GM23338 (cell line): ENCODE results near the gene C2orf78.

ENCODE experiments used
- CTCF ChIP-seq, 2 experiments: fragments of 200-600 bp in 1 of 2; sonication (generic) in 1 of 2; conservative IDR thresholded peaks; 2 replicates each; pipeline versions ENCODE4 v1.5.1 to v1.6.1; 2016 to 2017; ENCODE audit warnings: antibody characterized with exemption in 2 of 2, low read depth in 2 of 2, mild to moderate bottlenecking in 2 of 2, moderate library complexity in 1 of 2
- EZH2 ChIP-seq: fragments of 200-600 bp; sonication (generic); IDR thresholded peaks from one replicate; pipeline ENCODE4 v1.8.0; 2017; ENCODE audit warnings: antibody characterized with exemption, mild to moderate bottlenecking, low read depth; ENCODE audit not compliant: unreplicated experiment
- EZH2phosphoT487 ChIP-seq: fragments of 200-600 bp; sonication (generic); IDR thresholded peaks from one replicate; pipeline ENCODE4 v1.8.1; 2018; ENCODE audit warnings: antibody characterized with exemption; ENCODE audit not compliant: unreplicated experiment
- JUNB ChIP-seq: IDR thresholded peaks from one replicate; pipeline ENCODE4 v1.6.1; 2016; ENCODE audit warnings: antibody characterized with exemption; ENCODE audit not compliant: unreplicated experiment
- TF ChIP-seq, protein P1 (sequence below): fragments of 250-450 bp; sonication (Bioruptor Pico); IDR thresholded peaks from 2 replicates; pipeline ENCODE4 v1.5.0; 2020; ENCODE audit warnings: mild to moderate bottlenecking, moderate library complexity

DNA sequence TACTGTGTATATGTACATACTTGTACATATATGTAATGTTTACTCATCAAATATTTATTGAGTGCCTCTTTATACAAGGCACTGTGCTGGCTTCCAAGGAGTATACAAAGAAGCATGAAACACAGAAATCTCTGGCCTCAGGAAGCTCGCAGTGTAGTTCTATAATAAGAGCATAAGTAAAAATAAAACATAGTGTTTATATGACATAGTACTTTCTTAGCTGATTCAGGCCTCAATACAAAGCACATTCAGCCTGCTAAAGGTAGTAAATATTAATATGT, 58.7 kb downstream of the C2orf78 start:
- TF ChIP-seq EZH2phosphoT487 (no peak), JUNB (no peak), CTCF (conservative IDR thresholded peaks at IDR 0.05; ENCODE audit: low read depth in 2 of 2) (no peak), EZH2 (no peak)
- TF ChIP-seq, protein P1, sequence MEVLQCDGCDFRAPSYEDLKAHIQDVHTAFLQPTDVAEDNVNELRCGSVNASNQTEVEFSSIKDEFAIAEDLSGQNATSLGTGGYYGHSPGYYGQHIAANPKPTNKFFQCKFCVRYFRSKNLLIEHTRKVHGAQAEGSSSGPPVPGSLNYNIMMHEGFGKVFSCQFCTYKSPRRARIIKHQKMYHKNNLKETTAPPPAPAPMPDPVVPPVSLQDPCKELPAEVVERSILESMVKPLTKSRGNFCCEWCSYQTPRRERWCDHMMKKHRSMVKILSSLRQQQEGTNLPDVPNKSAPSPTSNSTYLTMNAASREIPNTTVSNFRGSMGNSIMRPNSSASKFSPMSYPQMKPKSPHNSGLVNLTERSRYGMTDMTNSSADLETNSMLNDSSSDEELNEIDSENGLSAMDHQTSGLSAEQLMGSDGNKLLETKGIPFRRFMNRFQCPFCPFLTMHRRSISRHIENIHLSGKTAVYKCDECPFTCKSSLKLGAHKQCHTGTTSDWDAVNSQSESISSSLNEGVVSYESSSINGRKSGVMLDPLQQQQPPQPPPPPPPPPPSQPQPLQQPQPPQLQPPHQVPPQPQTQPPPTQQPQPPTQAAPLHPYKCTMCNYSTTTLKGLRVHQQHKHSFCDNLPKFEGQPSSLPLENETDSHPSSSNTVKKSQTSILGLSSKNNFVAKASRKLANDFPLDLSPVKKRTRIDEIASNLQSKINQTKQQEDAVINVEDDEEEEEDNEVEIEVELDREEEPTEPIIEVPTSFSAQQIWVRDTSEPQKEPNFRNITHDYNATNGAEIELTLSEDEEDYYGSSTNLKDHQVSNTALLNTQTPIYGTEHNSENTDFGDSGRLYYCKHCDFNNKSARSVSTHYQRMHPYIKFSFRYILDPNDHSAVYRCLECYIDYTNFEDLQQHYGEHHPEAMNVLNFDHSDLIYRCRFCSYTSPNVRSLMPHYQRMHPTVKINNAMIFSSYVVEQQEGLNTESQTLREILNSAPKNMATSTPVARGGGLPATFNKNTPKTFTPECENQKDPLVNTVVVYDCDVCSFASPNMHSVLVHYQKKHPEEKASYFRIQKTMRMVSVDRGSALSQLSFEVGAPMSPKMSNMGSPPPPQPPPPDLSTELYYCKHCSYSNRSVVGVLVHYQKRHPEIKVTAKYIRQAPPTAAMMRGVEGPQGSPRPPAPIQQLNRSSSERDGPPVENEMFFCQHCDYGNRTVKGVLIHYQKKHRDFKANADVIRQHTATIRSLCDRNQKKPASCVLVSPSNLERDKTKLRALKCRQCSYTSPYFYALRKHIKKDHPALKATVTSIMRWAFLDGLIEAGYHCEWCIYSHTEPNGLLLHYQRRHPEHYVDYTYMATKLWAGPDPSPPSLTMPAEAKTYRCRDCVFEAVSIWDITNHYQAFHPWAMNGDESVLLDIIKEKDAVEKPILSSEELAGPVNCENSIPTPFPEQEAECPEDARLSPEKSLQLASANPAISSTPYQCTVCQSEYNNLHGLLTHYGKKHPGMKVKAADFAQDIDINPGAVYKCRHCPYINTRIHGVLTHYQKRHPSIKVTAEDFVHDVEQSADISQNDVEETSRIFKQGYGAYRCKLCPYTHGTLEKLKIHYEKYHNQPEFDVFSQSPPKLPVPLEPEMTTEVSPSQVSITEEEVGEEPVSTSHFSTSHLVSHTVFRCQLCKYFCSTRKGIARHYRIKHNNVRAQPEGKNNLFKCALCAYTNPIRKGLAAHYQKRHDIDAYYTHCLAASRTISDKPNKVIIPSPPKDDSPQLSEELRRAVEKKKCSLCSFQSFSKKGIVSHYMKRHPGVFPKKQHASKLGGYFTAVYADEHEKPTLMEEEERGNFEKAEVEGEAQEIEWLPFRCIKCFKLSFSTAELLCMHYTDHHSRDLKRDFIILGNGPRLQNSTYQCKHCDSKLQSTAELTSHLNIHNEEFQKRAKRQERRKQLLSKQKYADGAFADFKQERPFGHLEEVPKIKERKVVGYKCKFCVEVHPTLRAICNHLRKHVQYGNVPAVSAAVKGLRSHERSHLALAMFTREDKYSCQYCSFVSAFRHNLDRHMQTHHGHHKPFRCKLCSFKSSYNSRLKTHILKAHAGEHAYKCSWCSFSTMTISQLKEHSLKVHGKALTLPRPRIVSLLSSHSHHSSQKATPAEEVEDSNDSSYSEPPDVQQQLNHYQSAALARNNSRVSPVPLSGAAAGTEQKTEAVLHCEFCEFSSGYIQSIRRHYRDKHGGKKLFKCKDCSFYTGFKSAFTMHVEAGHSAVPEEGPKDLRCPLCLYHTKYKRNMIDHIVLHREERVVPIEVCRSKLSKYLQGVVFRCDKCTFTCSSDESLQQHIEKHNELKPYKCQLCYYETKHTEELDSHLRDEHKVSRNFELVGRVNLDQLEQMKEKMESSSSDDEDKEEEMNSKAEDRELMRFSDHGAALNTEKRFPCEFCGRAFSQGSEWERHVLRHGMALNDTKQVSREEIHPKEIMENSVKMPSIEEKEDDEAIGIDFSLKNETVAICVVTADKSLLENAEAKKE (CRISPR knock-in tag) = no peak
